ENCODE results near the gene KLHL29.

KLHL29 gene

GRCh38 chr2:23414871-23415270 lies 29.9 kb downstream of the KLHL29 start:
- DNase-seq (ENCODE audit: insufficient read length, low spot score), result no peak
- TF ChIP-seq CTCF (IDR thresholded peaks at IDR 0.05; ENCODE audit: insufficient read depth, missing control alignments), result peak; percentile 20
- FAIRE-seq, result no peak

DNA sequence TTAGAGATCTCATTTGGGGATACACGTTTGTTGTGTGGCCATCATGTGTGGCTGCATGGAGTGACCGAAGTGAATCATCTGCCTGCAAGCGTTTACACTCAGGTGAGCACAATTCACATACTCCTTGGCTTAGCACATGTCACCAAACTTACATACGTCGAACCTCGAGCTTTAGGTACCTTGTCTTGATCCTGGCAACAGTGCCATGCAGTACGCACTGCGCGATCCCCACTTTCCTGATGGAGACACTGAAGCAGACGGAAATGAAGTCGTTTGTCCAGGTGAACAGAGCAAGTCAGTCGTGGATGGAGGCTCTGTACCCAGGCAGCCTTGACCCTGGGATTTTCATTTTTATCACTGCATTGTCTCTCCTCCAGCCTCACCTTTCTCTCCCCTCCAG lies 32.3 kb downstream of the KLHL29 start:
- no peak for DNase-seq (ENCODE audit: insufficient read length, low spot score)
- TF ChIP-seq CTCF (IDR thresholded peaks at IDR 0.05; ENCODE audit: insufficient read depth, missing control alignments), result no peak

DNA sequence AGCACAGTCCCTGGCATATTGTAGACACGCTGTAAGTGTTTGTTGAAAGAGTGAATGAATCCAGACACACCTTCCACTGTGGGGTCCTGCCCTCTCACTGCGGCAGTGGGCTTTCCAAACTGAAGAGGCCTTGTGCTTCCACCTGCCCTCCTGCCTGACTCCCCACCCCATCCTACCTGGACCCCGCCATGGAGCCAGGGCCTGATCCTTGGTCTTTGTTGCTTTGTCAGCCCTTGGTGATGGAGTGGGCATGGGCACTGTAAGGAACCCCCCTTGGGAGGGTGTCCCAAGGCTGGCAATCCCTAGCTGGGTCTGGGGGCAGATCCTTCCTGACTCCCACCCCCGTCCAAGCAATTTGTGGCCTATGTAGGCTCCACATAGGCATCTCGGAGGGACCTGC lies 33.1 kb downstream of the KLHL29 start:
- DNase-seq (ENCODE audit: insufficient read length, low spot score) (no peak), FAIRE-seq (no peak)
- TF ChIP-seq CTCF (IDR thresholded peaks at IDR 0.05; ENCODE audit: insufficient read depth, missing control alignments), result no peak

More for the DNA sequence above, 32.3 kb downstream of the KLHL29 start:
- no peak for FAIRE-seq

GRCh38 chr2:23418461-23418911 lies 33.5 kb downstream of the KLHL29 start:
- no peak for TF ChIP-seq CTCF (IDR thresholded peaks at IDR 0.05; ENCODE audit: insufficient read depth, missing control alignments)
- DNase-seq (ENCODE audit: insufficient read length, low spot score) (no peak), FAIRE-seq (no peak)

- FAIRE-seq (no peak), DNase-seq (ENCODE audit: insufficient read length, low spot score) (no peak)
- no peak for TF ChIP-seq CTCF (IDR thresholded peaks at IDR 0.05; ENCODE audit: insufficient read depth, missing control alignments)
Measured at GRCh38 chr2:23419171-23420090, 34.5 kb downstream of the KLHL29 start.

DNA sequence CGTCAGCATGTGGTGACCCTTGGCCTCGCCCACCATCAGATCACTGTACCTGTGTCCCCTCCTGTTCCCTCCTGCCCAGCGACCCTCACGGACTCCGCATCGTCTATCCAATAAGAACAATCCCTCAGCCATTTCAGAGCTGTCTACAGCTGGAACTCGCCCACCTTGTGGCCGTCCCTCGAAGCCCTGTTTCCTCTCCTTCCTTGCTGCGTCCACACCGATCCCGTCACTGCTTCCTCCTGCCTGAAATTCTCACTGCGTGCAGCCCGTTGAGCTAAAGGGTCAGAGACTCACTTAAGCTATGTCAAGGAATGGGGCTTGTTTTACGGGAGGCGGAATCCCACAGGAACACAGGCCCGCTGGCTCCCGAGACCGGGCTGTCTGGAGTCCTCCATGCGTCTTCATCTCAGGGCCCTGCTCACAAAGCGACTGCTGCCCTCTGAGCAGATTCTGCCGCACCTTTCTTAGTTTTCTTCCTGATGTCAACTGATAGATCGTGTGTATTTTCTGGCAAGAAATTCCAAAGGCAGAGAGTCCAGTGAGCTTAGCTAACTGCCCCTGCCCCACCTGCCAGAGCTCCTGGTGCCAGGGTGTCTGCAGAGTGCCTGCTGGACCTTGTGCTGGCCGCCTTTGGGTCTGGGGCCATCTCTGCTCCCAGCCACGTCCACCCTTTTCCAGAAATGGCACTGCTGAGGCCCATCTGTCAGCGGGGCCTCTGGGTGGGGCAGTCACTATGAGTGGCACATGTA lies 35.3 kb downstream of the KLHL29 start:
- no peak for TF ChIP-seq CTCF (IDR thresholded peaks at IDR 0.05; ENCODE audit: insufficient read depth, missing control alignments)
- no peak for DNase-seq (ENCODE audit: insufficient read length, low spot score)
- no peak for FAIRE-seq

All from D721Med (cell line).